Epithelial cell of proximal tubule (primary cell): ENCODE results near the gene CELSR1. TPM values are rescaled to one million over a fixed set of nuclear protein-coding genes. Genes with fewer than 3 reads are reported as not detected.

Experiments used
- DNase-seq: peaks from one replicate; pipeline ENCODE4 v3.0.0-alpha.2; 2011; ENCODE audit warnings: low read depth
- H3K4me3 ChIP-seq: 2 replicates; pipeline ENCODE4 v1.5.1; 2011; ENCODE audit warnings: low read depth, mild to moderate bottlenecking, low read length
- total RNA-seq: library from RNA; depleted of rRNA; stranded (reverse); fragments of >200 nt; gene quantifications from 2 replicates; pipeline ENCODE4 v1.2.3, GENCODE V29; 2015
- TF ChIP-seq, protein P1 (sequence below): conservative IDR thresholded peaks from 2 replicates; pipeline ENCODE4 v1.5.1; 2012; ENCODE audit warnings: low read depth, mild to moderate bottlenecking, low read length

CELSR1 gene
- total RNA-seq, 1 donor from 2014 or later, result 85.0 TPM

DNA sequence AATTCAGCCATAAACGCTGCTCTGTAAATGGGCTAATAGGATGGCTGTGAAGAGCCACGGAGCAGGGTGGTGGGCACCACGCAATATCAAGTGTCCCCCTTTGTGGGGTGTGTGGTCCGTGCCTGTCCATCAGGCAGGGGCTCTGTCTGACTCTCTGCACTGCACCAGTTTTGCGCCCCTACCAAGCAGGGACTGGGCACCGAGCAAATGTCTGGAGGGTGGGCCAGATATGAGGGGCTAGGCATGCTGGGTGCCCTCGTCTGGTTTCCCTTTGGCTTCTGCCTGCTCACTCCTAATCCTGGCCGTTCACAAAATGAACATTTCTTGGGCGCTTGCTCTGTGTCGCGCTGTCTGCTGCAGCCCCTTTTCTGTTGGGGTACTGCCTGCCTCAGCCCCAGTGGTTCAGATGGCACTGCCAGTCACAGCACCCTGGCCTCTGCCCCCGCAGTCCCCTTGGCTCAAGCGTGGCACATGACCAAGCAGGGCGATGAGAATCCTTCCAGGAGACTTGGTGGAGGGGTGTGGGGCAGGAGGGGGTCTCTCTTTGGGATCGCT, 37.1 kb upstream of the CELSR1 start:
- DNase-seq, result no peak
- TF ChIP-seq, protein P1, sequence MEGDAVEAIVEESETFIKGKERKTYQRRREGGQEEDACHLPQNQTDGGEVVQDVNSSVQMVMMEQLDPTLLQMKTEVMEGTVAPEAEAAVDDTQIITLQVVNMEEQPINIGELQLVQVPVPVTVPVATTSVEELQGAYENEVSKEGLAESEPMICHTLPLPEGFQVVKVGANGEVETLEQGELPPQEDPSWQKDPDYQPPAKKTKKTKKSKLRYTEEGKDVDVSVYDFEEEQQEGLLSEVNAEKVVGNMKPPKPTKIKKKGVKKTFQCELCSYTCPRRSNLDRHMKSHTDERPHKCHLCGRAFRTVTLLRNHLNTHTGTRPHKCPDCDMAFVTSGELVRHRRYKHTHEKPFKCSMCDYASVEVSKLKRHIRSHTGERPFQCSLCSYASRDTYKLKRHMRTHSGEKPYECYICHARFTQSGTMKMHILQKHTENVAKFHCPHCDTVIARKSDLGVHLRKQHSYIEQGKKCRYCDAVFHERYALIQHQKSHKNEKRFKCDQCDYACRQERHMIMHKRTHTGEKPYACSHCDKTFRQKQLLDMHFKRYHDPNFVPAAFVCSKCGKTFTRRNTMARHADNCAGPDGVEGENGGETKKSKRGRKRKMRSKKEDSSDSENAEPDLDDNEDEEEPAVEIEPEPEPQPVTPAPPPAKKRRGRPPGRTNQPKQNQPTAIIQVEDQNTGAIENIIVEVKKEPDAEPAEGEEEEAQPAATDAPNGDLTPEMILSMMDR, result no peak
- no peak overlapping the region for H3K4me3 ChIP-seq

GRCh38 chr22:46573781-46574437, 36.5 kb upstream of the CELSR1 start:
- no peak overlapping the region for H3K4me3 ChIP-seq
- TF ChIP-seq, protein P1, result no peak
- DNase-seq, result no peak

- no peak overlapping the region for H3K4me3 ChIP-seq
- no peak for DNase-seq
- TF ChIP-seq, protein P1, result no peak
Observed at GRCh38 chr22:46572911-46573780, 35.7 kb upstream of the CELSR1 start.

GRCh38 chr22:46571642-46572250, 34.3 kb upstream of the CELSR1 start:
- TF ChIP-seq, protein P1, result no peak
- DNase-seq, result no peak
- H3K4me3 ChIP-seq, result no peak overlapping the region

DNA sequence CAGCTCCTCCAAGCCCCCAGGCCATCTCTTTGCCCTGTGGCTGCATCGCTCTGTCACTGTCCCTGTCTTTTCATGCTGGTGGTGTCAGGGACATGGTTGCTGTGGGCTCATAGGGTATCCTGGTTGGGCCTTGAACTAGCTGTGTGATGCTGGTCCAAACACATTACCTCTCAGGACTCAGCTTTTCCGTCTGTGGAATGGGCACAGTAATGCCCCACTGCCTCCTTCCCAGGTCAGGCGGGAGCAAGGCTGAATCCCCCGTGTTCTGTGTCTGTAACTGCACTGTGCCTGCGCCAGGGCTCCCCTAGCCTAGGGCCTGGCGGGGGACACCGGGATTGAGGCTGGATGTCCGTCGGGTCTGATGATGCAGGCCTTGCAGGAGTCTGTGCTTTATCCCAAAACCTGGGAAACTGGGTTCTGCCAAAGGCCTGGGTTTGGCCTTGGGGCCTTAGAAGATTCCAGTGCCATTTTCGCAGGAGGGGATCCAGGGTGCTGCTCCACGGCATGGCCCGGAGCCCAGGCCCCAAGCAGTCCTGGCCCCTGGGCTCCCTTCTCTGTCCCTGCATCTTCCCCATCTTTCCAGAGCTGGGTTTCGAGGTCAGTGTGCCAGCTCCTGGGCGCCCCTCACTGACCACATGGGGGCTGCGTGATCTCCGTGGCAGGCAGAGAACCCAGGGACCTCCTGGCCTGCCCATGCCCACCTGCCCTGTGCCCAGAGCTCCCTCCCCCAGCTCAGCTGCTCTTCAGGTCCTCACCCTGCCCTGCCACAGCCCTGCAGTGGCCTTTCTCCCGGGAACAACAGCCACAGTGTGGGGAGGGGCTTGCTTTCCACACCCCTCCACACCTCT, 32.7 kb upstream of the CELSR1 start:
- no peak overlapping the region for H3K4me3 ChIP-seq
- TF ChIP-seq, protein P1, result no peak
- DNase-seq, result no peak

DNA sequence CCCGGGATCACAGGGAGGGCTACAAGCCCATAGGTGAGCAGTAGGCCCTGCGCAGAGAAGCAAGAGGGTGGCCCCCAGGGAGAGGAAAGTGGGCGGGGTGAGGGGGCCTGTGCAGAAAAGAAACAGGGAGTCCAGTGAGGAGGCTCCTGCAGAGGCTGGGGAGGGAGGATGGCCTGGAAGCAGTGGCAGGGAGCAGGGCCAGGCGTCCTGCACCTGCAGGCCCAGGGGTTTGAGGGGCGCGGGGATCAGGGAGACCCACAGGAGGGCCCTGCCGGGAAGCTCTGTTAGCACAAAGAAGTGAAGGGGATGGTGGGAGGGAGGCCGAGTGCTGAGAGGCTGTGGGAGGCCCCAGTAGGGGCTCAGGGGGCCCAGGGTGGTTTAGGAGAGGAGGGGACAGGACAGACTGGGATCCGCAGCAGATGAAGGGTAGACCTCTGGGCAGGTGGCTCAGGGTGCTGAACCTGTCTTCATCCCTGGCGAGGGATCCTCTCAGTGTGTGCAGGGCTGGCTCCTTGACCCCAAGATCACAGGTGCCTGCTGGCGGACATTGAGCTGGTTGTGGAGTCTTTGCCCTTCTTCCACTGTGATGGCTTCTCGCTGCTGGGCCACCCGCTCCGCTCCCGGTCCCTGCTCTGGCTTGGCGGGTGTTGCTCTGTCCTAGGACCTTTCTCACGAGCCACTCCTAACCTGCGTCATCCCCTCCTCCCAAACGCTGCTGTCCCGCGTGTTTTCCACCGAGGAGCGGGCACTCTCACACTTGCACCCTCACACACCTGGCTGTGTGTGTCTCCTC, 31.8 kb upstream of the CELSR1 start:
- no peak for DNase-seq
- no peak overlapping the region for H3K4me3 ChIP-seq
- TF ChIP-seq, protein P1, result no peak
